Neural cell (in vitro differentiated cells): ENCODE measurements around the gene RAB11FIP4. TPM values are rescaled to one million over a fixed set of nuclear protein-coding genes. Genes with fewer than 3 reads are reported as not detected.

Experiments
- H2AFZ ChIP-seq: fragments of 200-600, 300-800 bp; sonication (generic), shearing (Covaris generic); 2 replicates; pipeline ENCODE4 v1.6.0; 2014; ENCODE audit warnings: low read depth, mild to moderate bottlenecking, antibody characterized with exemption, low read length, moderate library complexity
- H3F3A ChIP-seq: fragments of 200-600 bp; shearing (Covaris generic); 2 replicates; pipeline ENCODE4 v1.6.1; 2016; ENCODE audit warnings: mild to moderate bottlenecking, moderate library complexity, mixed read lengths, antibody characterized with exemption, low read length; ENCODE audit not compliant: insufficient read depth, poor library complexity, severe bottlenecking
- H3K27ac ChIP-seq: fragments of 200-600, 300-800 bp; sonication (generic), shearing (Covaris generic); 2 replicates; pipeline ENCODE4 v1.5.1; 2014; ENCODE audit warnings: mild to moderate bottlenecking, low read length, moderate library complexity
- H3K27me3 ChIP-seq: fragments of 300-800, 200-600 bp; sonication (generic), shearing (Covaris generic); 2 replicates; pipeline ENCODE4 v1.6.0; 2014; ENCODE audit warnings: mild to moderate bottlenecking, low read depth, low read length, moderate library complexity; ENCODE audit not compliant: insufficient read depth
- H3K36me3 ChIP-seq: fragments of 300-800, 200-600 bp; sonication (generic), shearing (Covaris generic); 2 replicates; pipeline ENCODE4 v1.5.1; 2014; ENCODE audit warnings: mild to moderate bottlenecking, antibody characterized with exemption, low read length, moderate library complexity; ENCODE audit not compliant: insufficient read depth
- H3K4me2 ChIP-seq: fragments of 300-800, 200-600 bp; sonication (generic), shearing (Covaris generic); 2 replicates; pipeline ENCODE4 v1.6.0; 2014; ENCODE audit warnings: mild to moderate bottlenecking, low read length
- H3K4me3 ChIP-seq: fragments of 300-800, 200-600 bp; sonication (generic), shearing (Covaris generic); 2 replicates; pipeline ENCODE4 v1.5.1; 2014; ENCODE audit warnings: mild to moderate bottlenecking, low read length, moderate library complexity
- H3K79me2 ChIP-seq: fragments of 200-600 bp; shearing (Covaris generic); replicated peaks from 2 replicates; pipeline ENCODE4 v1.6.0; 2014; ENCODE audit warnings: mild to moderate bottlenecking, low read length, moderate library complexity; ENCODE audit not compliant: insufficient read depth
- H3K9ac ChIP-seq: fragments of 300-800, 200-600 bp; sonication (generic), shearing (Covaris generic); 2 replicates; pipeline ENCODE4 v1.6.1; 2016; ENCODE audit warnings: mild to moderate bottlenecking, low read length, mixed read lengths
- H3K9me2 ChIP-seq: fragments of 200-600 bp; shearing (Covaris generic); 2 replicates; pipeline ENCODE4 v1.6.1; 2016; ENCODE audit warnings: mild to moderate bottlenecking, low read length, mixed read lengths; ENCODE audit not compliant: insufficient read depth
- H3K9me3 ChIP-seq: fragments of 200-600, 300-800 bp; sonication (generic), shearing (Covaris generic); 2 replicates; pipeline ENCODE4 v1.6.1; 2016; ENCODE audit warnings: mild to moderate bottlenecking, mixed run types, low read length, moderate library complexity, mixed read lengths
- H4K20me1 ChIP-seq: fragments of 200-600 bp; shearing (Covaris generic); 2 replicates; pipeline ENCODE4 v1.6.1; 2016; ENCODE audit warnings: mild to moderate bottlenecking, mixed run types; ENCODE audit not compliant: insufficient read depth
- CTCF ChIP-seq: fragments of 450-650 bp; IDR thresholded peaks from 2 replicates; pipeline ENCODE4 v1.5.1; 2014; ENCODE audit warnings: antibody characterized with exemption, mild to moderate bottlenecking, moderate library complexity; ENCODE audit not compliant: poor library complexity, severe bottlenecking
- EP300 ChIP-seq: fragments of 450-650 bp; conservative IDR thresholded peaks from 2 replicates; pipeline ENCODE4 v1.6.1; 2014; ENCODE audit warnings: antibody characterized with exemption, mild to moderate bottlenecking, moderate library complexity; ENCODE audit not compliant: poor library complexity, severe bottlenecking
- EZH2 ChIP-seq: fragments of 200-600, 300-800 bp; shearing (Covaris generic), sonication (generic); IDR thresholded peaks from 2 replicates; pipeline ENCODE4 v1.6.1; 2014; ENCODE audit warnings: antibody characterized with exemption, low read length, borderline replicate concordance, mild to moderate bottlenecking; ENCODE audit not compliant: insufficient read depth, poor library complexity, severe bottlenecking
- MXI1 ChIP-seq: fragments of 450-650 bp; conservative IDR thresholded peaks from 2 replicates; pipeline ENCODE4 v1.6.1; 2014; ENCODE audit warnings: antibody characterized with exemption, mild to moderate bottlenecking; ENCODE audit not compliant: poor library complexity, severe bottlenecking
- POLR2AphosphoS5 ChIP-seq: IDR thresholded peaks from 2 replicates; pipeline ENCODE4 v1.6.1; 2012
- RAD21 ChIP-seq: fragments of 450-650 bp; conservative IDR thresholded peaks from 2 replicates; pipeline ENCODE4 v1.6.1; 2014; ENCODE audit warnings: antibody characterized with exemption, mild to moderate bottlenecking, moderate library complexity
- REST ChIP-seq: IDR thresholded peaks from 2 replicates; pipeline ENCODE4 v1.6.1; 2012; ENCODE audit warnings: borderline replicate concordance
- SMC3 ChIP-seq: fragments of 450-650 bp; conservative IDR thresholded peaks from 2 replicates; pipeline ENCODE4 v1.6.1; 2014; ENCODE audit warnings: antibody characterized with exemption, mild to moderate bottlenecking, moderate library complexity; ENCODE audit not compliant: poor library complexity
- TAF1 ChIP-seq: IDR thresholded peaks from 2 replicates; pipeline ENCODE4 v1.6.1; 2012; ENCODE audit warnings: low read depth
- polyA plus RNA-seq: library from polyadenylated mRNA; depleted of rRNA; stranded (reverse); fragments of >200 nt; gene quantifications from 2 replicates; pipeline ENCODE4 v1.2.3, GENCODE V29; 2014

Gene RAB11FIP4
- polyA plus RNA-seq, 1 donor from 2014 or later, result 14.4 TPM

- no peaks in the 10 kb centered on the region for H3K9me2 ChIP-seq
- no peaks in the 10 kb centered on the region for H4K20me1 ChIP-seq
- no peak overlapping the region for H3K4me3 ChIP-seq
- no peak overlapping the region for H3K4me2 ChIP-seq
- H3K79me2 ChIP-seq, result no peaks in the 10 kb centered on the region
- no peak overlapping the region for H3K9ac ChIP-seq
- H3K27me3 ChIP-seq, result no peaks in the 10 kb centered on the region
- H3K27ac ChIP-seq, result no peak overlapping the region
- no peaks in the 10 kb centered on the region for H3K9me3 ChIP-seq
- no peaks in the 10 kb centered on the region for H3K36me3 ChIP-seq
- H2AFZ ChIP-seq, result no peak overlapping the region
- no peaks in the 10 kb centered on the region for H3F3A ChIP-seq
- TF ChIP-seq MXI1 (no peak), CTCF (no peak), EZH2 (no peak), TAF1 (no peak), REST (no peak), POLR2AphosphoS5 (no peak), SMC3 (no peak), RAD21 (no peak), EP300 (no peak)
These were observed 17.4 kb upstream of the RAB11FIP4 start for GRCh38 chr17:31374094-31374447.

- H3K36me3 ChIP-seq, result no peaks in the 10 kb centered on the region
- no peaks in the 10 kb centered on the region for H4K20me1 ChIP-seq
- H3K4me2 ChIP-seq, result no peak overlapping the region
- no peak for TF ChIP-seq TAF1
- TF ChIP-seq POLR2AphosphoS5, result no peak
- H3K9me3 ChIP-seq, result no peaks in the 10 kb centered on the region
- no peak overlapping the region for H2AFZ ChIP-seq
- no peak overlapping the region for H3K4me3 ChIP-seq
- H3K9me2 ChIP-seq, result no peaks in the 10 kb centered on the region
- H3F3A ChIP-seq, result no peaks in the 10 kb centered on the region
- no peak overlapping the region for H3K27ac ChIP-seq
- H3K27me3 ChIP-seq, result no peaks in the 10 kb centered on the region
- no peak overlapping the region for H3K9ac ChIP-seq
- H3K79me2 ChIP-seq, result no peaks in the 10 kb centered on the region
These were observed 17.0 kb upstream of the RAB11FIP4 start for GRCh38 chr17:31374503-31374902.

- no peaks in the 10 kb centered on the region for H3K27me3 ChIP-seq
- H3F3A ChIP-seq, result no peaks in the 10 kb centered on the region
- H3K4me2 ChIP-seq, result no peak overlapping the region
- no peak overlapping the region for H3K4me3 ChIP-seq
- H3K9me2 ChIP-seq, result no peaks in the 10 kb centered on the region
- H3K36me3 ChIP-seq, result no peaks in the 10 kb centered on the region
- TF ChIP-seq EP300 (no peak), POLR2AphosphoS5 (no peak), SMC3 (no peak), MXI1 (no peak), REST (no peak), RAD21 (no peak)
- H2AFZ ChIP-seq, result no peak overlapping the region
- no peaks in the 10 kb centered on the region for H4K20me1 ChIP-seq
- H3K9me3 ChIP-seq, result no peaks in the 10 kb centered on the region
- no peaks in the 10 kb centered on the region for H3K79me2 ChIP-seq
- H3K27ac ChIP-seq, result no peak overlapping the region
- no peak overlapping the region for H3K9ac ChIP-seq
These were observed 12.8 kb upstream of the RAB11FIP4 start for GRCh38 chr17:31378638-31379037.
